RWPE1 (cell line): ENCODE results near the gene RBSN.

Experiments
- CTCF ChIA-PET: fragments of 350-600 bp; sonication (Branson Sonifier 250); formaldehyde crosslinking; extraction: SDS; loops from one replicate; lab custom pipeline; 2021; lab: Yijun Ruan, JAX
- POLR2A ChIA-PET: fragments of 400-600 bp; formaldehyde crosslinking; extraction: SDS; loops from one replicate; lab custom pipeline; 2020; ENCODE audit warnings: antibody characterized with exemption; ENCODE audit not compliant: low non-redundant PET; lab: Yijun Ruan, JAX
- DNase-seq: peaks from one replicate; pipeline ENCODE4 v3.0.0; 2012; ENCODE audit warnings: low spot score
- H3K27ac ChIP-seq: fragments of 450-650 bp; 2 replicates; pipeline ENCODE4 v1.5.1; 2017
- TF ChIP-seq, protein P1 (sequence below): fragments of 450-650 bp; conservative IDR thresholded peaks from 2 replicates; pipeline ENCODE4 v1.5.1; 2017; ENCODE audit warnings: low read depth, mild to moderate bottlenecking

Gene RBSN

DNA sequence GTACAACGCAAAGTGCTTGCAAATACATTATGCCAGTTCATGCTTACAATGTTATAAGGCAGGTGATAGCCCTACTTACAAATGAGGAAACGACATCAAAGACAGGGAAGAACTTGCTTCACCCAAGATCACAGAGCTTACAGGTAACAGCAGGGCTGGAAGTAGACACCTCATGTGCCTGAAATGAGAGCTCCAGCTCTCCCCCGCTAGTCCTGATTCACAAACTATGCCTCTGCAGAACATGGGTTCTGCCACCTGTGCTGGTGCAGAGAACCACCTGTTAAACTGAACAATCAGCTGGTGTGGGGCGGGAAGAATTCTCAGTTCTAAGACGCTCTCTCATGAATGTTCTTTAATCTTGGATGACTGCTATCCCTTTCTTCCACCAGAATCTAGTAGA, 7.4 kb downstream of the RBSN start:
- no peak for DNase-seq
- TF ChIP-seq, protein P1, sequence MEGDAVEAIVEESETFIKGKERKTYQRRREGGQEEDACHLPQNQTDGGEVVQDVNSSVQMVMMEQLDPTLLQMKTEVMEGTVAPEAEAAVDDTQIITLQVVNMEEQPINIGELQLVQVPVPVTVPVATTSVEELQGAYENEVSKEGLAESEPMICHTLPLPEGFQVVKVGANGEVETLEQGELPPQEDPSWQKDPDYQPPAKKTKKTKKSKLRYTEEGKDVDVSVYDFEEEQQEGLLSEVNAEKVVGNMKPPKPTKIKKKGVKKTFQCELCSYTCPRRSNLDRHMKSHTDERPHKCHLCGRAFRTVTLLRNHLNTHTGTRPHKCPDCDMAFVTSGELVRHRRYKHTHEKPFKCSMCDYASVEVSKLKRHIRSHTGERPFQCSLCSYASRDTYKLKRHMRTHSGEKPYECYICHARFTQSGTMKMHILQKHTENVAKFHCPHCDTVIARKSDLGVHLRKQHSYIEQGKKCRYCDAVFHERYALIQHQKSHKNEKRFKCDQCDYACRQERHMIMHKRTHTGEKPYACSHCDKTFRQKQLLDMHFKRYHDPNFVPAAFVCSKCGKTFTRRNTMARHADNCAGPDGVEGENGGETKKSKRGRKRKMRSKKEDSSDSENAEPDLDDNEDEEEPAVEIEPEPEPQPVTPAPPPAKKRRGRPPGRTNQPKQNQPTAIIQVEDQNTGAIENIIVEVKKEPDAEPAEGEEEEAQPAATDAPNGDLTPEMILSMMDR, result no peak
- ChIA-PET POLR2A (no interaction called here), CTCF (no interaction called here)
- no peak overlapping the region for H3K27ac ChIP-seq

DNA sequence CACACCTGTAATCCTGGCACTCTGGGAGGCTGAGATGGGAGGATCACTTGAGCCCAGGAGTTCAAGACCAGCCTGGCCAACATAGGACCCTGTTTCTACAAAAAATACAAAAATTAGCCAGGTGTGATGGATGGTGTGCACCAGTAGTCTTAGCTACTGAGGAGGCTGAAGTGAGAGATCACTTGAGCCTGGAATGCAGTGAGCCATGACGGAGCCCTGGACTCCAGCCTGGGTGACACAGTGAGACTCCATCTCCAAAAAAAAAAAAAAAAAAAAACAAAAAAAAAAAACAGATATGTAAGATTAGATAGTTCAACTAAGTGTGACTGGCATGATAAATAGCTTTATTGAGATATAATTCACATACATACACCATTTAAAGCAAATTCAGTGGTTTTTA, 9.7 kb downstream of the RBSN start:
- TF ChIP-seq, protein P1, result no peak
- POLR2A ChIA-PET, result no interaction called here
- DNase-seq, result no peak
- H3K27ac ChIP-seq, result no peak overlapping the region
- CTCF ChIA-PET, result interaction anchor here (0.6 kb wide), 2 partner anchors 10 to 27 kb away, joined by 4 to 5 read pairs; partner anchors contain the start of gene RBSN

DNA sequence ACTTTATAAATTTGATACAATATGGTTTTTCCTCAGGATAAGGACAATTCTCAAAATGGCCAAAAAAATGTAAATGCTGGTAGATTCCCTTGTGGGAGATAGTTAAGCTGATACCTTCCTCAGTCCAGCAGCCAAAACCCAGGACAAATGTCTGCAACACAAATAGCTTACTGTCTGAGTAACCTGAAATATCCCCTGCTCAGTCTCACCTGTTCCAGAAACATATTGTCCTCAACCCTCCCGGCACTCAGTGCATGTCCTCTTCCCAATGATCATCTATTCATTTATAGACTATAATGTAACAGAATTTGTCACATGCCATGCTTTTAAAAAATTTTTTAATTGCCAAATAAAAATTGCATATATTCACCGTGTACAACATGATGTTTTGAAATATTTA, 12.2 kb downstream of the RBSN start:
- ChIA-PET POLR2A (no interaction called here), CTCF (no interaction called here)
- no peak overlapping the region for H3K27ac ChIP-seq
- DNase-seq, result no peak
- TF ChIP-seq, protein P1, result no peak

DNA sequence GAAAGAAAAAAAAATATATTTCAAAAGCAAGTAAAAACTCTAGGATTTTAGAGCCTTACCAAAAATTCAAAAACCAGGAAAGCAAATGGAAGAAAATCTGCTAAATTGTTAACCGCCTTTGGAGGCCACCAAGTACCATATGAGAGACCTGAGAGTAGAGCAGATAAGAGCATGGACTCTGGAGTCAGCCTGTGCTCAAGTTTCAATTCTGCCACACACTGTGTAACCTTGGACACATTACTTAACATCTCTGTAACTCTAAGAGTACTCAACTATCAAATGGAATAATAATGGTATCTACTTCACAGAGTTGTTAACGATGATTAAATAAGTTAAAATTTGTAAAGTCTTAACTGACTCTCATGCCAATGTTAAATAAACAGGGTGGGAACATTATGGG, 12.7 kb downstream of the RBSN start:
- DNase-seq, result no peak
- TF ChIP-seq, protein P1, result no peak
- ChIA-PET POLR2A (no interaction called here), CTCF (no interaction called here)
- H3K27ac ChIP-seq, result no peak overlapping the region

DNA sequence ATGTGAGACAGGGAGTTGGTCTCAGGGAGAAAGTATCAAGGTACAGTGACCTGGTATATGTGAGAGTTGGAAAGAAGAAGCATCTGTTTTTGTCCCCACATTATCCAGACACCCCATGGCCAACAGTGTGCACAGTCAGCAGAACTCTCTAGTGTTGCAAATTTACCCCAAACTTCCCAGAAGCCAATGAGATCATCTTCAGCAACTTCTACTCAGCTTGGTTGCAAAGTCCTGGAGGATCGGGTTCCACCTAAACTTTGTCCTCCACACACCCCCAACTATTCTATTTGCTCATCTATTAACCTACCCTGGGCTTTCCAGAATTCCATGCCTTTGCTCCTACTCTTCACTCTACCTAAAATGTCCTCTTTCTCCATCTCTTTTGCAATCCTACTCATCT, 15.7 kb downstream of the RBSN start:
- ChIA-PET CTCF (interaction anchor here (0.6 kb wide), 1 partner anchor 25 kb away, joined by 3 read pairs; no protein-coding TSS in a partner anchor), POLR2A (no interaction called here)
- H3K27ac ChIP-seq, result no peak overlapping the region
- no peak for DNase-seq
- TF ChIP-seq, protein P1, result no peak

DNA sequence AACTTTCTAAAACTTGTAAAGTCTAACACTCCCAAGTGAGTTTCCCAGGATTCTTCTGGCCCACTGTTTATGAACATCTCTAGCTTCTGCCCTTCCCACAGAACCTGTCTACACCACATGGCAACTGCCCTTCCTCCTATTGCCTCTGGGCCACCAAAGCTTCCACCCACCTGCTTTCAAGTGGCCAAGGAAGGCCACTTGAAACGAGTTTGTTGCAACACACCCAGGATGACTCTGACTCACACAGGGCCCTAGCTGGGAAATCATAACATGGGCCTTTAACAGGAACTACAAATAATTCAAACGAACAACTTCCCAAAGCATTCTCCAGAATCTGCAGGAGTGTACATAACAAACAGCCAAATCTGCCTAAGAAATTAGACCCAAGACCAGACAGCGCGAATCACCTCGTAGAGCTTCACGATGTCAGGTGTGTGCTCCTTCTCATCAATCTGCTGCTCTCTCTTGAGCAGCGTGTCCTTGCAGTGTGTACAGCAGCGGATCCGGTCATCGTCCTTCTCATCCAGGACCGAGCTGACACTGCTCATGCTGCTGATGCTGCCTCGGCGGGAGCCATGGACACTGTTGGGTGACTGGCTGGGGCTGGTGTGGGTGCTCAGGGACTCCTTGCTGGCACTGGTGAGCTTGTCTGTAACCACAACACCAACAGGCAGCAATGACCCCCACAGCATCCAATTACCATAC, 16.8 kb downstream of the RBSN start:
- TF ChIP-seq, protein P1, result no peak
- ChIA-PET POLR2A (no interaction called here), CTCF (no interaction called here)
- DNase-seq, result no peak
- peak overlapping the region; percentile 4; the same call in 1 of the 2 replicates for H3K27ac ChIP-seq
